HCT116 (cell line): ENCODE measurements around the gene GSTT2. TPM values are rescaled to one million over a fixed set of nuclear protein-coding genes. Genes with fewer than 3 reads are reported as not detected.

Experiments
- ATAC-seq: fragments of 200-7000 bp; cut with Tn5 transposase; 2 replicates; pipeline ENCODE4 v1.9.1; 2020; ENCODE audit warnings: mild to moderate bottlenecking, moderate library complexity
- BruUV-seq: library from RNA; stranded (reverse); fragments of 400-500 nt; replicated peaks from 2 replicates; lab custom pipeline; 2021; lab: Mats Ljungman, UMichigan
- CTCF ChIA-PET: fragments of 300-600 bp; sonication (Branson Sonifier 250); formaldehyde crosslinking; loops from one replicate; lab custom pipeline; 2021; ENCODE audit warnings: antibody characterized with exemption; lab: Charles Lee
- POLR2A ChIA-PET: fragments of 300-600, 350-600 bp; sonication (Branson Sonifier 250); formaldehyde crosslinking; loops from one replicate; lab custom pipeline; 2021; ENCODE audit warnings: antibody characterized with exemption; lab: Charles Lee
- RAD21 ChIA-PET, 2 experiments: fragments of 300-600 bp; sonication (Branson Sonifier 250); formaldehyde crosslinking; loops; one replicate each; lab custom pipeline; 2023; ENCODE audit warnings: low total read pairs in 2 of 2; ENCODE audit not compliant: uncharacterized antibody in 2 of 2, unreplicated experiment in 2 of 2, low non-redundant PET in 1 of 2; lab: Charles Lee
- DNase-seq: peaks from one replicate; pipeline ENCODE4 v3.0.0-alpha.2; 2010; ENCODE audit warnings: low read depth, low spot score
- H2AFZ ChIP-seq: fragments of 200-600 bp; shearing (Covaris generic), sonication (generic); 2 replicates; pipeline ENCODE4 v1.6.1; 2017; ENCODE audit warnings: low read depth, mixed run types, mixed read lengths, antibody characterized with exemption, low read length; ENCODE audit not compliant: poor library complexity, severe bottlenecking
- H3K27ac ChIP-seq: 2 replicates; pipeline ENCODE4 v1.5.1; 2012; ENCODE audit warnings: low read depth, low read length
- H3K27me3 ChIP-seq: fragments of 200-600 bp; sonication (generic); 2 replicates; pipeline ENCODE4 v1.6.1; 2016; ENCODE audit warnings: mixed run types, low read length, mixed read lengths; ENCODE audit not compliant: insufficient read depth
- H3K36me3 ChIP-seq, 2 experiments: fragments of 200-500 bp in 1 of 2; fragments of 200-600 bp in 1 of 2; sonication (Bioruptor generic) in 1 of 2; sonication (generic) in 1 of 2; 2 replicates each; pipeline versions ENCODE4 v1.5.1 to v1.6.1; 2014 to 2016; ENCODE audit warnings: low read length in 2 of 2, inconsistent platforms in 1 of 2, mixed read lengths in 1 of 2, mixed run types in 1 of 2; ENCODE audit not compliant: insufficient read depth in 2 of 2, control insufficient read depth in 1 of 2
- H3K4me1 ChIP-seq, 2 experiments: fragments of 200-600 bp in 1 of 2; sonication (generic) in 1 of 2; 2 replicates each; pipeline versions ENCODE4 v1.5.1 to v1.6.1; 2012 to 2017; ENCODE audit warnings: low read length in 2 of 2, inconsistent platforms in 1 of 2, mild to moderate bottlenecking in 1 of 2, mixed read lengths in 1 of 2, mixed run types in 1 of 2, moderate library complexity in 1 of 2; ENCODE audit not compliant: insufficient read depth in 2 of 2, control insufficient read depth in 1 of 2
- H3K4me2 ChIP-seq: fragments of 200-600 bp; sonication (generic); 2 replicates; pipeline ENCODE4 v1.6.1; 2017; ENCODE audit warnings: mixed run types, low read length, mixed read lengths
- H3K4me3 ChIP-seq, 2 experiments: fragments of 200-600 bp in 1 of 2; sonication (generic) in 1 of 2; replicated peaks in 1 of 2; 2 replicates each; pipeline ENCODE4 v1.5.1; 2011 to 2016; ENCODE audit warnings: low read length in 2 of 2, control low read depth in 1 of 2, low read depth in 1 of 2, mild to moderate bottlenecking in 1 of 2, mixed read lengths in 1 of 2, mixed run types in 1 of 2
- H3K79me2 ChIP-seq: fragments of 200-600 bp; sonication (generic); 2 replicates; pipeline ENCODE4 v1.6.1; 2017; ENCODE audit warnings: mild to moderate bottlenecking, mixed run types, low read length, moderate library complexity, mixed read lengths; ENCODE audit not compliant: insufficient read depth
- H3K9ac ChIP-seq: fragments of 200-600 bp; sonication (generic); 2 replicates; pipeline ENCODE4 v1.6.1; 2016; ENCODE audit warnings: low read length, mixed read lengths
- H3K9me2 ChIP-seq: fragments of 200-600 bp; sonication (generic), shearing (Covaris generic); 2 replicates; pipeline ENCODE4 v1.6.1; 2017; ENCODE audit warnings: mixed run types, mild to moderate bottlenecking, moderate library complexity; ENCODE audit not compliant: insufficient read depth
- H3K9me3 ChIP-seq, 2 experiments: fragments of 200-500 bp in 1 of 2; fragments of 200-600 bp in 1 of 2; sonication (Bioruptor generic) in 1 of 2; sonication (generic) in 1 of 2; 2 replicates each; pipeline ENCODE4 v1.6.1; 2014 to 2017; ENCODE audit warnings: low read length in 2 of 2, mixed read lengths in 2 of 2, inconsistent platforms in 1 of 2, low read depth in 1 of 2, mild to moderate bottlenecking in 1 of 2, mixed run types in 1 of 2, moderate library complexity in 1 of 2; ENCODE audit not compliant: control insufficient read depth in 1 of 2, insufficient read depth in 1 of 2
- H4K20me1 ChIP-seq: fragments of 200-600 bp; sonication (generic), shearing (Covaris generic); 2 replicates; pipeline ENCODE4 v1.6.1; 2017; ENCODE audit warnings: mixed run types, mild to moderate bottlenecking, moderate library complexity; ENCODE audit not compliant: insufficient read depth
- CBX3 ChIP-seq: IDR thresholded peaks from 2 replicates; pipeline ENCODE4 v1.6.1; 2012; ENCODE audit warnings: low read depth
- CEBPB ChIP-seq: IDR thresholded peaks from 2 replicates; pipeline ENCODE4 v1.6.1; 2012; ENCODE audit warnings: low read depth
- EGR1 ChIP-seq: IDR thresholded peaks from 2 replicates; pipeline ENCODE4 v1.6.1; 2012; ENCODE audit warnings: low read depth
- EZH2phosphoT487 ChIP-seq: fragments of 200-600 bp; IDR thresholded peaks from 2 replicates; pipeline ENCODE4 v1.6.1; 2018; ENCODE audit warnings: antibody characterized with exemption, borderline replicate concordance
- FOSL1 ChIP-seq: IDR thresholded peaks from 2 replicates; pipeline ENCODE4 v1.6.1; 2012; ENCODE audit warnings: low read depth
- JUND ChIP-seq: IDR thresholded peaks from 2 replicates; pipeline ENCODE4 v1.6.1; 2012
- POLR2A ChIP-seq: IDR thresholded peaks from 2 replicates; pipeline ENCODE4 v1.7.0; 2011; ENCODE audit warnings: borderline replicate concordance; ENCODE audit not compliant: insufficient read depth, insufficient read length; ENCODE audit errors: extremely low read depth
- POLR2AphosphoS5 ChIP-seq: IDR thresholded peaks from 2 replicates; pipeline ENCODE4 v1.6.1; 2011; ENCODE audit warnings: mild to moderate bottlenecking, low read depth, low read length, moderate library complexity
- SP1 ChIP-seq: IDR thresholded peaks from 2 replicates; pipeline ENCODE4 v1.6.1; 2012; ENCODE audit warnings: low read depth
- SRF ChIP-seq: IDR thresholded peaks from 2 replicates; pipeline ENCODE4 v1.6.1; 2012; ENCODE audit warnings: low read depth
- TCF7L2 ChIP-seq: IDR thresholded peaks from 2 replicates; pipeline ENCODE4 v1.7.0; 2011; ENCODE audit warnings: borderline replicate concordance, inconsistent platforms; ENCODE audit not compliant: insufficient read depth, insufficient read length; ENCODE audit errors: extremely low read depth
- YY1 ChIP-seq: IDR thresholded peaks from 2 replicates; pipeline ENCODE4 v1.6.1; 2011; ENCODE audit warnings: low read length, low read depth, moderate library complexity, mild to moderate bottlenecking; ENCODE audit not compliant: insufficient replicate concordance; ENCODE audit errors: extremely low read depth
- ZBTB33 ChIP-seq: IDR thresholded peaks from 2 replicates; pipeline ENCODE4 v1.6.1; 2011; ENCODE audit warnings: mild to moderate bottlenecking, low read length, moderate library complexity; ENCODE audit not compliant: insufficient replicate concordance; ENCODE audit errors: extremely low read depth
- intact Hi-C: fragments of 100-400 bp; cut with micrococcal nuclease; formaldehyde crosslinking; loops from 2 replicates; pipeline ENCODE4 v1.10.0; 2022
- total RNA-seq: library from RNA; stranded (reverse); gene quantifications from one replicate; pipeline ENCODE4 v1.2.1, GENCODE V29; 2021; ENCODE audit not compliant: unreplicated experiment
- TF ChIP-seq, protein P1 (sequence below): IDR thresholded peaks from 2 replicates; pipeline ENCODE4 v1.6.1; 2012
- TF ChIP-seq, protein P2 (sequence below), 3 experiments: fragments of 200-600 bp in 1 of 3; sonication (generic) in 1 of 3; IDR thresholded peaks in 2 of 3; conservative IDR thresholded peaks in 1 of 3; 2 replicates each; pipeline ENCODE4 v1.5.1; 2012 to 2017; ENCODE audit warnings: low read depth in 2 of 3, low read length in 2 of 3, antibody characterized with exemption in 1 of 3, borderline replicate concordance in 1 of 3, control low read depth in 1 of 3, mild to moderate bottlenecking in 1 of 3, mixed read lengths in 1 of 3, mixed run types in 1 of 3, moderate library complexity in 1 of 3; ENCODE audit not compliant: insufficient read depth in 1 of 3

The GSTT2 gene
- total RNA-seq, 1 experiment from 2014 or later = 5.1 TPM

DNA sequence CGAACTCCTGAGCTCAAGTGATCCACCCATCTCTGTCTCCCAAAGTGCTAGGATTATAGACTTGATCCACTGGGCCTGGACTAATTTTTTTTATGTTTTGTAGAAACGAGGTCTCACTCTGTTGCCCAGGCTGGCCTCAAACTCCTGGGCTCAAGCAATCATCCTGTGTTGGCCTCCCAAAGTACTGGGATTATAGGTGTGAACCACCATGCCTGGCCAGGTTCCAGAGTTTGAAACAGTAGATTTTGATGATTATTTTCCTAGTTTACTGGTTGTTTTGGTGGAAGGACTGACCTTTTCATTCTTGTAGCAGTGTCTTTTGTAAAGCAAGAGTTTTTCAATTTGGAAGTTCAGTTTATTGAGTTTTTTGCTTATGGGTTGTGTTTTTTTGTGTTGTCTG is 46.1 kb downstream of the GSTT2 start:
- Histone ChIP-seq H3K4me2 (no peak overlapping the region), H3K9me3 (no peaks in the 10 kb centered on the region), H3K9me2 (no peaks in the 10 kb centered on the region), H3K36me3 (no peaks in the 10 kb centered on the region), H3K4me1 (no peaks in the 10 kb centered on the region), H3K27ac (no peak overlapping the region), H4K20me1 (no peaks in the 10 kb centered on the region), H2AFZ (no peak overlapping the region), H3K27me3 (no peaks in the 10 kb centered on the region), H3K79me2 (peaks cover 94% of the 10 kb centered on the region), H3K4me3 (no peak overlapping the region), H3K9ac (no peak overlapping the region)
- ATAC-seq (no peak), DNase-seq (no peak)
- TF ChIP-seq FOSL1 = no peak
- no peak for TF ChIP-seq SP1
- no peak for TF ChIP-seq EZH2phosphoT487
- no peak for TF ChIP-seq SRF
- TF ChIP-seq YY1 = no peak
- TF ChIP-seq, protein P1, sequence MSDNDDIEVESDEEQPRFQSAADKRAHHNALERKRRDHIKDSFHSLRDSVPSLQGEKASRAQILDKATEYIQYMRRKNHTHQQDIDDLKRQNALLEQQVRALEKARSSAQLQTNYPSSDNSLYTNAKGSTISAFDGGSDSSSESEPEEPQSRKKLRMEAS = no peak
- TF ChIP-seq JUND = no peak
- no peak for TF ChIP-seq TCF7L2
- TF ChIP-seq, protein P2, sequence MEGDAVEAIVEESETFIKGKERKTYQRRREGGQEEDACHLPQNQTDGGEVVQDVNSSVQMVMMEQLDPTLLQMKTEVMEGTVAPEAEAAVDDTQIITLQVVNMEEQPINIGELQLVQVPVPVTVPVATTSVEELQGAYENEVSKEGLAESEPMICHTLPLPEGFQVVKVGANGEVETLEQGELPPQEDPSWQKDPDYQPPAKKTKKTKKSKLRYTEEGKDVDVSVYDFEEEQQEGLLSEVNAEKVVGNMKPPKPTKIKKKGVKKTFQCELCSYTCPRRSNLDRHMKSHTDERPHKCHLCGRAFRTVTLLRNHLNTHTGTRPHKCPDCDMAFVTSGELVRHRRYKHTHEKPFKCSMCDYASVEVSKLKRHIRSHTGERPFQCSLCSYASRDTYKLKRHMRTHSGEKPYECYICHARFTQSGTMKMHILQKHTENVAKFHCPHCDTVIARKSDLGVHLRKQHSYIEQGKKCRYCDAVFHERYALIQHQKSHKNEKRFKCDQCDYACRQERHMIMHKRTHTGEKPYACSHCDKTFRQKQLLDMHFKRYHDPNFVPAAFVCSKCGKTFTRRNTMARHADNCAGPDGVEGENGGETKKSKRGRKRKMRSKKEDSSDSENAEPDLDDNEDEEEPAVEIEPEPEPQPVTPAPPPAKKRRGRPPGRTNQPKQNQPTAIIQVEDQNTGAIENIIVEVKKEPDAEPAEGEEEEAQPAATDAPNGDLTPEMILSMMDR (IDR thresholded peaks at IDR 0.05 in 2 of 3, conservative IDR thresholded peaks at IDR 0.05 in 1 of 3; ENCODE audit: borderline replicate concordance in 1 of 3, insufficient read depth in 1 of 3, low read depth in 2 of 3, low read length in 2 of 3) = no peak
- no peak for TF ChIP-seq CBX3
- TF ChIP-seq POLR2A = no peak
- no peak for TF ChIP-seq ZBTB33
- no peak for TF ChIP-seq CEBPB
- TF ChIP-seq POLR2AphosphoS5 = no peak
- no peak for TF ChIP-seq EGR1
- BruUV-seq = no TSS peak
- intact Hi-C loops = no loop called here
- ChIA-PET RAD21 (no interaction called here), POLR2A (no interaction called here), CTCF (no interaction called here)
